Mucosa of stomach (tissue), 1 donor: ENCODE results near the gene BSN.
A peak's percentile ranks its signal among the peaks of the same experiment; 100 is the strongest.

Experiments used
- H3K27me3 ChIP-seq: one replicate; pipeline ENCODE4 v1.7.0; 2013; ENCODE audit warnings: mild to moderate bottlenecking, low read length; ENCODE audit not compliant: control insufficient read depth, insufficient read depth
- H3K36me3 ChIP-seq: one replicate; pipeline ENCODE4 v1.7.0; 2013; ENCODE audit warnings: low read length; ENCODE audit not compliant: control insufficient read depth, insufficient read depth
- H3K4me1 ChIP-seq: one replicate; pipeline ENCODE4 v1.7.0; 2013; ENCODE audit warnings: mild to moderate bottlenecking, low read length; ENCODE audit not compliant: control insufficient read depth, insufficient read depth
- H3K4me3 ChIP-seq: one replicate; pipeline ENCODE4 v1.7.0; 2013; ENCODE audit warnings: low read length
- H3K9ac ChIP-seq: one replicate; pipeline ENCODE4 v1.7.0; 2013; ENCODE audit warnings: mild to moderate bottlenecking, low read length, moderate library complexity
- H3K9me3 ChIP-seq: one replicate; pipeline ENCODE4 v1.7.0; 2013; ENCODE audit warnings: mild to moderate bottlenecking, low read length, moderate library complexity; ENCODE audit not compliant: control insufficient read depth
- donor health status: Pancreatic carcinoma.

The BSN gene, protein sequence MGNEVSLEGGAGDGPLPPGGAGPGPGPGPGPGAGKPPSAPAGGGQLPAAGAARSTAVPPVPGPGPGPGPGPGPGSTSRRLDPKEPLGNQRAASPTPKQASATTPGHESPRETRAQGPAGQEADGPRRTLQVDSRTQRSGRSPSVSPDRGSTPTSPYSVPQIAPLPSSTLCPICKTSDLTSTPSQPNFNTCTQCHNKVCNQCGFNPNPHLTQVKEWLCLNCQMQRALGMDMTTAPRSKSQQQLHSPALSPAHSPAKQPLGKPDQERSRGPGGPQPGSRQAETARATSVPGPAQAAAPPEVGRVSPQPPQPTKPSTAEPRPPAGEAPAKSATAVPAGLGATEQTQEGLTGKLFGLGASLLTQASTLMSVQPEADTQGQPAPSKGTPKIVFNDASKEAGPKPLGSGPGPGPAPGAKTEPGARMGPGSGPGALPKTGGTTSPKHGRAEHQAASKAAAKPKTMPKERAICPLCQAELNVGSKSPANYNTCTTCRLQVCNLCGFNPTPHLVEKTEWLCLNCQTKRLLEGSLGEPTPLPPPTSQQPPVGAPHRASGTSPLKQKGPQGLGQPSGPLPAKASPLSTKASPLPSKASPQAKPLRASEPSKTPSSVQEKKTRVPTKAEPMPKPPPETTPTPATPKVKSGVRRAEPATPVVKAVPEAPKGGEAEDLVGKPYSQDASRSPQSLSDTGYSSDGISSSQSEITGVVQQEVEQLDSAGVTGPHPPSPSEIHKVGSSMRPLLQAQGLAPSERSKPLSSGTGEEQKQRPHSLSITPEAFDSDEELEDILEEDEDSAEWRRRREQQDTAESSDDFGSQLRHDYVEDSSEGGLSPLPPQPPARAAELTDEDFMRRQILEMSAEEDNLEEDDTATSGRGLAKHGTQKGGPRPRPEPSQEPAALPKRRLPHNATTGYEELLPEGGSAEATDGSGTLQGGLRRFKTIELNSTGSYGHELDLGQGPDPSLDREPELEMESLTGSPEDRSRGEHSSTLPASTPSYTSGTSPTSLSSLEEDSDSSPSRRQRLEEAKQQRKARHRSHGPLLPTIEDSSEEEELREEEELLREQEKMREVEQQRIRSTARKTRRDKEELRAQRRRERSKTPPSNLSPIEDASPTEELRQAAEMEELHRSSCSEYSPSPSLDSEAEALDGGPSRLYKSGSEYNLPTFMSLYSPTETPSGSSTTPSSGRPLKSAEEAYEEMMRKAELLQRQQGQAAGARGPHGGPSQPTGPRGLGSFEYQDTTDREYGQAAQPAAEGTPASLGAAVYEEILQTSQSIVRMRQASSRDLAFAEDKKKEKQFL (N-terminal part only)

GRCh38 chr3:49553692-49554632 is at the start of gene BSN:
Gene BSN, plus strand, starts transcription at chr3:49554477. Its CDS starts 126 bp downstream, at chr3:49554603.
- Histone ChIP-seq H3K36me3 (no peaks in the 10 kb centered on the region), H3K27me3 (peaks cover 11% of the 10 kb centered on the region), H3K9ac (peak within 1 kb of the TSS; percentile 60), H3K4me1 (peaks cover 13% of the 10 kb centered on the region), H3K9me3 (no peaks in the 10 kb centered on the region), H3K4me3 (no peak within 1 kb of the TSS)

DNA sequence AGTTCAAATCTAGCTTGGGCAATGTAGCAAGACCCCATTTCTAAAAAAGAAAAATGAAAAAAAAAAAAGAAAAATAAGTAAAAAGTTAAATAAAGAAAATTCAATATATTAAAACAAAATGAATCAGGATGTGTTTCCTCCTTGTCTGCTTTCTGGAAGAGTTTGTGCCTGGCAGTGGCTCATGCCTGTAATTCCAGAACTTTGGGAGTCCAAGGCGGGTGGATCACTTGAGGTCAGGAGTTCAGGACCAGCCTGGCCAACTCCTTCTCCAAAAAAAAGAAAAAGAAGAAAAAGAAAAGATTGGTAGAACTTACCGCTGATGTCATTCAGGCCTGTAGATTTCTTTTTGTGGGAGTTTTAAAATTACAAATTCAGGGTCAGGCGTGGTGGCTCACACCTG is 47.4 kb upstream of the BSN start:
- Histone ChIP-seq H3K9ac (no peak overlapping the region), H3K36me3 (no peaks in the 10 kb centered on the region), H3K4me1 (no peaks in the 10 kb centered on the region), H3K27me3 (no peaks in the 10 kb centered on the region), H3K4me3 (no peak overlapping the region), H3K9me3 (no peaks in the 10 kb centered on the region)

GRCh38 chr3:49509028-49509561 is 45.2 kb upstream of the BSN start:
- no peak overlapping the region for H3K4me3 ChIP-seq
- H3K9me3 ChIP-seq = no peaks in the 10 kb centered on the region
- H3K27me3 ChIP-seq = no peaks in the 10 kb centered on the region
- no peaks in the 10 kb centered on the region for H3K36me3 ChIP-seq
- H3K4me1 ChIP-seq = peaks cover 8% of the 10 kb centered on the region
- no peak overlapping the region for H3K9ac ChIP-seq

- Histone ChIP-seq H3K36me3 (peaks cover 4% of the 10 kb centered on the region), H3K9me3 (no peaks in the 10 kb centered on the region), H3K4me3 (no peak overlapping the region), H3K27me3 (no peaks in the 10 kb centered on the region), H3K9ac (no peak overlapping the region), H3K4me1 (peaks cover 8% of the 10 kb centered on the region)
These were observed 42.6 kb upstream of the BSN start for GRCh38 chr3:49511639-49512038.

- Histone ChIP-seq H3K4me3 (no peak overlapping the region), H3K36me3 (peaks cover 4% of the 10 kb centered on the region), H3K27me3 (no peaks in the 10 kb centered on the region), H3K9ac (no peak overlapping the region), H3K9me3 (no peaks in the 10 kb centered on the region), H3K4me1 (peaks cover 8% of the 10 kb centered on the region)
These were observed 41.4 kb upstream of the BSN start for GRCh38 chr3:49512781-49513355.

GRCh38 chr3:49513494-49514124 is 40.7 kb upstream of the BSN start:
- Histone ChIP-seq H3K27me3 (no peaks in the 10 kb centered on the region), H3K4me3 (no peak overlapping the region), H3K4me1 (peaks cover 8% of the 10 kb centered on the region), H3K36me3 (peaks cover 4% of the 10 kb centered on the region), H3K9me3 (no peaks in the 10 kb centered on the region), H3K9ac (no peak overlapping the region)

DNA sequence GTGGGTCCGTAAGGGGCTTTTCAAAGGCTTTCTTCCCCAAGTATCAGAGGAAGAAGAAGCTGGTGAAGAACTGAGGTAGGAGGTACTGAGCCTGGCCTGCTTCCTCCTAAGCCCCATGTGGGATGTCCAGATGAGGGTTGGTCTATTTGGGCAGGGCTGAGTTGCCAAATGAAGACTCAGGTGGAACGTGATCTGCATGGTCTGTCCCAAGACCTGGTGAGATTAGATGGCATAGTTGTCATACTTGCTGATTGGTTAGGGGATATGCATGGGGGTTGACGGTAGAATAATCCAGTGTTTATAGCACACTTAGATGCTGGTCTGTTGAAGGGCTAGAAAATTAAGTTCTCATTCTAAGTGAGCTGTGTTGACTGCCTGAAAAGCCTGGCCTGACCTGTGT is 36.3 kb upstream of the BSN start:
- no peaks in the 10 kb centered on the region for H3K27me3 ChIP-seq

DNA sequence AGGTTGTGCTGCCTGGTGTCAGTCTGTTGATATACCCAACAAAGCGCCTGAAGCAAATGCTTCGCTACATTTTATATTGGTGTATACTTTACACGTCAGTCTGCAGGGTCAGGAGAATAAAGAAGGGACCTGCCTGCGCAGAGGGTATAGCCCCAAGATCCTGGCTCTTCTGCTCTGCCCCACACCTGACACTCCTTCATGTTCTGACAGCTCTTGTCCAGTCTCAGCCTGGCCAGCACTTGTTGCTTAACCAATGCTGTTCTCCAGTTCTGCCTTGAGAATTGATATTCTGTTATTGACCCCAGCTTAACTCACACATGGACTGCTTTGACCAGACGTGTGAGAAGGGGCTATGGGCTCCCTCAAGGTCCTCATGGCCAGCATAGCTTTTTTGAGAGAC is 35.8 kb upstream of the BSN start:
- Histone ChIP-seq H3K27me3 (no peaks in the 10 kb centered on the region), H3K4me1 (peaks cover 5% of the 10 kb centered on the region), H3K36me3 (peaks cover 4% of the 10 kb centered on the region), H3K4me3 (no peak overlapping the region), H3K9ac (no peak overlapping the region), H3K9me3 (no peaks in the 10 kb centered on the region)

More for the DNA sequence above, 36.3 kb upstream of the BSN start:
- Histone ChIP-seq H3K9ac (no peak overlapping the region), H3K36me3 (peaks cover 4% of the 10 kb centered on the region), H3K4me1 (peaks cover 8% of the 10 kb centered on the region), H3K9me3 (no peaks in the 10 kb centered on the region), H3K4me3 (no peak overlapping the region)

DNA sequence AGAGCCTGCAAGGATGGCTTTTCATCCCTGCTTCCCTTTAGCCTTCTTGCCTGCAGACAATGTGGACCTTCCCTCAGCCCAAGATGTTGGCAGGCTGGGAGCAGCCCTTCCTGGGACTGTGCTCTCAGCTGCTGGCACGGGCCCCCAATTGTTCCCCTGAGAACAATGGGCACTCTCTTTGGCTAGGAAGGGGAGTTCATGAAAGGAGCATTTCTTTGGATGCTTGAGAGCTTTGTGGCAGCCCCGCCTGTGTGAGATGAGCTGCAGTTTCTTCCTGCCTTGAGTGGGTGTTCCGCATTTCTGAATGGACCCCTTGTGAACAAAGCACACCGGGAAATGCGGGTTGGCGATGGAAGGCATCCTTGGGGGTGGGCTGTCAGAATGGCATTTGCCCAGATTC is 35.0 kb upstream of the BSN start:
- Histone ChIP-seq H3K36me3 (peaks cover 4% of the 10 kb centered on the region), H3K9me3 (no peaks in the 10 kb centered on the region), H3K4me1 (peaks cover 2% of the 10 kb centered on the region), H3K27me3 (no peaks in the 10 kb centered on the region), H3K9ac (no peak overlapping the region), H3K4me3 (no peak overlapping the region)

DNA sequence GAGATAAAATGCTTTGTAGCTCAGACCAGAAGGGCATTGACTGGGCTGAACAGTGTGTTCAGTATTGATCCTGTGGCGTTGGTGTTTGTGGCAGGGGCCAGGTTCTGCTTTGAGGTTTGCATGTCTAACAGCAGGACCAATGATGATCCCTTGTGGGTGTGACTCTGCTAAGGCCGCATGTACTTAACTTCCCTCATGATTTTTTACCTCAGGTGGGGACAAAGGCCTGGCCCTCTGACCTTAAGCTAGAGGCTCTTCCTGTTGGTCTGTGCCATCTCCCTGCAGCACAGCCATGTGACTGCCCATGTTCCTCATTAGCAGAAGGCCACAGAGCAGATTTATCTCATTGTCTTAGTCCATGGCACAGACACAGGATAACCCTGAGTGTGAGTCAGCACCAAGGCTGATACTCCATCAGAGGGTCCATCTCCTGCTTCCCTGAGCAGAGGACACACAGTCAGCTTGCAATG is 34.3 kb upstream of the BSN start:
- H3K9ac ChIP-seq = no peak overlapping the region
- H3K9me3 ChIP-seq = no peaks in the 10 kb centered on the region
- no peaks in the 10 kb centered on the region for H3K27me3 ChIP-seq
- H3K4me3 ChIP-seq = no peak overlapping the region
- peaks cover 5% of the 10 kb centered on the region for H3K4me1 ChIP-seq
- peaks cover 4% of the 10 kb centered on the region for H3K36me3 ChIP-seq
